Left renal pelvis (tissue), 4 donors: Measurements from ENCODE around the gene CHMP6. TPM values are rescaled to one million over a fixed set of nuclear protein-coding genes. Genes with fewer than 3 reads are reported as not detected.
"Not testable (repeated sequence)": the region's sequence is repeated elsewhere in the genome, so short reads cannot be mapped to it uniquely, and the experiment has no call there.

Experiments
- DNase-seq, 4 donors: peaks; one replicate each; pipeline ENCODE4 v3.0.0-alpha.2; 2013; ENCODE audit warnings: low read depth in 4 of 4, low spot score in 3 of 4
- polyA plus RNA-seq, 4 donors: library from polyadenylated mRNA; unstranded; fragments of 120-200 nt; gene quantifications; one replicate each; pipeline ENCODE4 v1.2.1, GENCODE V29; 2013; ENCODE audit not compliant: insufficient read length in 4 of 4

CHMP6 gene
- polyA plus RNA-seq, 4 donors: 26.5 to 29.1 (median 27.8) TPM

DNA sequence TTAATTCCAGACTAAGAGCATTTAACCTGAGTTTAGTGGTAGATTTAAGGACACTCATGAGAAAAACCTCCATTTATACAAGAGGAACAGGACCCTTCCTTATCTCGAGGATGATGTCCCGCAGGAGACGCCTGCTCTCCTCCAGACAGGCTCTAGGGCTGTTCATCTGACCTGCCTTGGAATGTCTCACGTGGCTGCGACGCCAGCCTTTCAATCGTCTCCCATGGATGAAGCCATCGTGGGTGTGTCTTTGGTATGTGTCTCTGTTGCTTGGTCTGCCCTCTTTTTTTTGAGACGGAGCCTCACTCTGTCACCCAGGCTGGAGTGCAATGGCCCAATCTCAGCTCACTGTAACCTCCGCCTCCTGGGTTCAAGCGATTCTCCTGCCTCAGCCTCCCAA is 16.5 kb downstream of the CHMP6 start:
- no peak for DNase-seq

DNA sequence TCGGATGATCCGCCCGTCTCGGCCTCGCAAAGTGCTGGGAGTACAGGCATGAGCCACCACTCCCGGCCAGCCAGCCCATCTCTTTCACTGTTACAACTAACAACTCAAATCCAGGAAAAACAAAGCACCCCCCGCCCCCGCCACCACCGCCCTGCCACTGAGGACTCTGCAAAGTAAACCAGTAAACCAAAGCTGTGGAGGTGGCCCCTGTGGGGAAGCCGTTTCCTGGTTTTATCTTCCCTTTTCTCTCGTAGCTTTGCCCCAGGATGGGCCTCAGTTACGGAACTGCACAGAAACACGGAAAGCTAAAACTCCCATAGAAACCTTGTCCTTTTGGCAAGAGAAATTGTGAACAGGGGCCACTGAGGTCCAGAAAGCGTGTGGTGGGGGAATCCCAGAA is 17.5 kb downstream of the CHMP6 start:
- DNase-seq: no peak

- no peak for DNase-seq
These were observed 19.3 kb downstream of the CHMP6 start for GRCh38 chr17:81010935-81011334.

DNA sequence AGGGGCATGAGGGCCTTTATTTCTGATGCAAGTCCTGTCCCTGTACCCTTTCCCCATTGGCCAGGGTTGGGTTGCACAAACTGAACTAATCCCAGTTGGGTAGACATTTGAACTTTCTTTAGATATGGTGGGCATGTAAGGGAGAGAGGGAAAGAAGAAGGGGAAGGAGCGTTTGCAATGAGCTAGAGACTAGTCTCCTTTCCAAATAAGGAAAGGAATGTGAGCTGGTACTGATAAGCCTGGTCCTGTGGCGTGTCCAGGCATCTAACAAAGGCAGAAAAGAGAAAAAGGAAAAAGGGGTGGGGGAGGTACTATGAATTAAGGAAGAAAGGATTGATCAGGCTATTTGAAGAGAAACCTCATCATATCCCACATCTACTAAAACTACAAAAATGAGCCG is 20.3 kb downstream of the CHMP6 start:
- DNase-seq: no peak

GRCh38 chr17:81012574-81013447 is 21.2 kb downstream of the CHMP6 start:
- no peak for DNase-seq

DNA sequence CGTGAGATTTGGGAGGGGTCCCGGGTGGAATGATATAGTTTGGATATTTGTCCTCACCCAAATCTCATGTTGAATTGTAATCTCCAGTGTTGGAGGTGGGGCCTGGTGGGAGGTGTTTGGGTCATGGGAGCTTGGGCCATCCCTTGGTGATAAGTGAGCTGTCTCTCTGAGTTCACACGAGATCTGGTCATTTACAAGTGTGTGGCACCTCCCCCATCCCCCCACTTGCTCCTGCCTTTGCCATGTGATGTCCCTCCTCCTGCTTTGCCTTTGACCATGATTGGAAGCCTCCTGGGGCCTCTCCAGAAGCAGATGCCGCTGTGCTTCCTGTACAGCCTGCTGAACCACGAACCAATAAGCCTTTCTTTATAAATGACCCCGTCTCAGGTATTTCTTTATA is 22.0 kb downstream of the CHMP6 start:
- no peak for DNase-seq

DNA sequence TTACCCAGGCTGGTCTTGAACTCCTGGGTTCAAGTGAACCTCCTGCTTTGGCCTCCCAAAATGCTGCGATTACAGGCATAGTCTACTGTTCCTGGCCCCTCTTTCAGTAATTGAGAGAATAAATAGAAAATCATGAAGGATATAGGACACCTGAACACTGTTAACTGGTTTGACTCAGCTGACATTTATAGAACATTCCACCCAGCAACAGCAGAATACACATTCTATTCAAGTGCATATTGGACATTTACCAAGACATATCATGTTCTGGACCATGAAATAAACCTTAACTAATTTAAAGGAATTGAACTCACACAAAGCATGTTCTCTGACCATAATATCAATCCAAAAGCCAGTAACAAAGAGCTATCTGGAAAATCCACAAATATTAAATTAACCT is 23.5 kb downstream of the CHMP6 start:
- DNase-seq: no peak

DNA sequence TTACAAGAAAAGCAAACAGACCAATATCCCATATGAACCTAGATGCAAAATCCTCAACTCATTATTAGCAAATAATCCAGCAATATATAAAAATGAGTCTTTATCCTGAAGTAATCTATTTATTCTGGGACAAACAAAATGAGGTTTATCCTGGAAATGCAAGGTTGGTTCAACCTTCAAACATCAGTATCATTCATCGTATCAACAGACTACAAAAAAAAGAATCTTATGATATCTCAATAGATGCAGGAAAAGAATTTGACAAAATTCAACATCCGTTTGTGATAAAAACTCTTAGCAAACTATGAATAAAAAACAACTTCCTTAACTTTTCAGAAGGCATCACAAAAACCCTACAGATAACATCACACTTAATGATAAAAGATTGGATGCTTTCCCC is 24.9 kb downstream of the CHMP6 start:
- no peak for DNase-seq

DNA sequence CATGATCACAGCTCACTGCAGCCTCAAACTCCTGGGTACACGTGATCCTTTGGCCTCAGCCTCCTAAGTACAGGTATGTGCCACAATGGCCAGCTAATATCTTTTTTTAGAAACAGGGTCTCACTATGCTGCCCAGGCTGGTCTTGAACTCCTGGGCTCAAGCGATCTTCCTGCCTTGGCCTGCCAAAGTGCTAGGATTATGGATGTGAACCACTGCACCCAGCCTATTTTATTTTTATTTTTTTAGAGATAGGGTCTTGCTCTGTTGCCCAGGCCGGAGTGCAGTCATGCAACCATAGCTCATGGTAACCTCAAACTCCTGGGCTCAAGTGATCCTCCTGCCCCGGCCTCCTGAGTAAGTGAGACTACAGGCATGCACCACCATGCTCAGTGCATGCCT is 25.7 kb downstream of the CHMP6 start:
- DNase-seq: not testable (repeated sequence)

DNA sequence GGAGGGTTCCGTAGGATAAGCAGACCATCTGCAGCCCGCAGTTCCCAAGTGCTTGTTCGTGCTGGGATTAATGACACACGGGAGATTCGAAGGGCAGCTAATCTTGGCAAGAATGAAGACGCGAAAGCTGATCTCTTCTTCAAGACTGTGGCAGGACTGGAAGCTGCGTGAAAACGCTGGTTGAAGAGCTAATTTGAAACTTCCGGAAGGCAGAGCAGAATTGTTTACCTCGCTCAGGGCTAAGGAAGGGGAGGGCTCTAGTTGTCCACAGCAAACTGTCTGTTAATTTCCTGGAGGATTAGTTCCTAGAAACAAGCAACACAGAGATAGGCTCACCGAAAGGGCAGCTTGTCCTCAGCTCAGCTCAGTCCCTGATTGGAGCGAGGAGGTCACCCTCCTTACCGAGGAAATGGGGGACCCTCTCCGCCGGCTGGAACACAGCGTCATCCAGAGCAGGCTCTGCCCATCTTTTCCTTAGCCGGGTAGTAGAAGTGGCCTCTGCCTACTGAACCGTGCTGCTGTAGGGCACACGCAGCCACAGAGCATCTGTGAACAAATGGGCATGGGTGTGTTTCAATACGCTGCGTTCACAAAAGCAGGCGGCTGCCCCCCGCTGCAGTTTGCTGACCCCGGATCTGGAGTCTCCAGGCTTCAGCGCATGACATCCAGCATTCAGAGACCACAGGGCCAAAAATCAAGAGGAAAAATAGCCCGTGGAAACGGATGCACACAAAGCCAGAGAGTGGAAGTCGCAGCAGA is 26.6 kb downstream of the CHMP6 start:
- DNase-seq: no peak

DNA sequence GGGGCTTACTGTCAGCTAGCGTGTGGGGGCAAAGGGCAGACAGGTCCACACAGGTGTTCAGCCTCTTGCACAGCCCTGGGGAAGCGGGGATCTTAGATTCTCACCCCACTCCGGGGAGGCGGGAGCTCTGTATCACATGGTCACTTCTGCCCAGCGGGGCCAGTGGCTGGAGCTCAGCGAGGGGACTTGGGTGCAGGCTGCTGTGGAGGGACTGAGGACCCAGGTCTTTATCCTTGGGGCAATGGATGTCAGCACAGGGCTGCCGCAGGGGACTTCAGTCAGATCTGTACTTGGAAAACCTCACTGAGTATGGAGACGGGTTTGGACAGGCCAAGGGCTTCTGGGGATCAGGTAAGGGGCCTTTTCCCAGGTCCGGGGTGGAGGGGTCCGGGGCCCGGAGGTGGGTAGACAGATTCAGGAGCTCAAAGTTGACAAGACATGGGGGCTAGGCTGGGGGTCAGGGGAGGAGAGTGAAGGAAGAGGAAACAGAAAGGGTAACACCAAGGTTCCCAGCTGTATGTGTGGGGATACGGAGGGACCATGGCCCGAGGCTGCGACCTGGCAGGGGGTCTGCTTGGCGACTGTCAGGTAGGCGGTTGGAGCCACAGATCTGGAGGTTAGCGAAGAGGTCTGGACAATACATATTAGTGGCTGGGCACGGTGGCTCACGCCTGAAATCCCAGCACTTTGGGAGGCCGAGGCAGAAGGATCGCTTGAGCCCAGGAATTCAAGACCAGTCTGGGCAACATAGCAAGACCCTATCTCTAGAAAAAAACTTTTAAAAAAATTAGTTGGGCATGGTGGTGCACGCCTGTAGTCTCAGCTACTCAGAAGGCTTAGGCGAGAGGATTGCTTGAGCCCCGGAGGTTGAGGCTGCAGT is 28.2 kb downstream of the CHMP6 start:
- no peak for DNase-seq

- no peak for DNase-seq
These were observed 28.8 kb downstream of the CHMP6 start for GRCh38 chr17:81020443-81020766.

DNA sequence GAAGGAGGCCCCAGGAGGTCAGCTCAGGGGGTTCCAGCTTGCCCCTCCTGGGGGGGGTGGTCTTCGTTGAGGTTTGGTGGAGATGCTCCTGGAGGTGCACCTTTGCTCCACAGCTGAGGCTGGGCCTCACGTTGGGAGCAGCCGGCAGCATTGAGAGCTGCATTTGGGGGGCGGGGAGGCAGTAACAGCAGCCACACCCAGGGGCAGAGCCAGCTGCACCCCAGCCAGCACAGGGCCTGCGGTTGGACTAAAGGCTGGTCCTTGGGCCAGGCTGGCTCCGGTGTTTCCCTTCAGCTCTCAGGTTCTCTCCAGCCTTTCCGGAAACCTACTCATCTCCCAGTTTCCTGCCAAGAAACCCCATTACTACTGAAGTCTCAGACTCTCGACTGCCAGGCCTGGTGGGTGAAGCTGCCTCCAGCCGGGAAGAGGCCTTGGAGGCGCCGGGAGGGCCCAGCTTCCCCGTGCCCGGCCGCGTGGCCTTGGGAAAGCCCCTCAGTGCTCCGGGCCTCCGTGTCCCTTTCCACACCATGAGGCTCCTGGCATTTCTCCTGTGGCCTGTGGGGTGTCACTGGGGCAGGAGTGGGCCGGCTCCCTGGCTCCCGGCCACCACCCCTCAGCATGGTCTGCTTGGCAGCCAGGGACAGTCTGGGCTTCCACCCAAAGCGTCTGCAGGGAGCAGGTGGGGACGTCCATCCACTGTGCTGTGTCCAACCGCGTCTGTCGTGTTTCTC is 29.3 kb downstream of the CHMP6 start:
- DNase-seq: no peak

DNA sequence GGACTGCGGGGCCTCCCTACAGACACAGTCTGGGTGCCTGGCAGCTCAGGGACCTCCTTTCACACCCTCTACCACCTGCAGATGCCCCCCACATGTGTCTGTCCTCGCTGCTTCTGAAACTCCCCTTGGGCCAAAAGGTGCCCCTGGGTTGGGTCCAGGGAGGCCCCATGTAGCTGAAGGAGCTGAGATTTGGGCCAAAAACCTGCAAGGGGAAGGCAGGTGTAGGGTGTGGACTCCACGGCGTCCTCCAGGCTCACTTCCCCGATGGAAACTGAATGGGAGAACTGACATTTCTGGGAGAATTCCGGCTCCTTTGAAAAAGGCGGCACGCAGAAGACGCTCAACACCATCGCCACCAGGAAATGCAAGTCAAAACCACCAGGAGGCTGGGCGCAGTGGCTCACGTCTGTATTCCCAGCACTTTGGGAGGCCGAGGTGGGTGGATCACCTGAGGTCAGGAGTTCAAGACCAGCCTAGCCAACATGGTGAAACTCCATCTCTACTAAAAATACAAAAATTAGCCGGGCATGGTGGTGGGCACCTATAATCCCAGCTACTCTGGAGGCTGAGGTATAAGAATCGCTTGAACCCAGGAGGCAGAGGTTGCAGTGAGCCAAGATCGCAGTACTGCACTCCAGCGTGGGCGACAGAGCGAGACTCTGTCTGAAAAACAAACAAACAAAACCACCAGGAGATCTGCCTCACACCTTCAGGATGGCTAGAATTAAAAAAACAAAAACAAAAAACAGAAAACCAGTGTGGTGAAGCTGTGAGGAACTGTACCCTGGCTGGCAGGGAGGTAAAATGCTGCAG is 30.1 kb downstream of the CHMP6 start:
- no peak for DNase-seq

GRCh38 chr17:81022344-81022676 is 30.7 kb downstream of the CHMP6 start:
- DNase-seq: no peak

DNA sequence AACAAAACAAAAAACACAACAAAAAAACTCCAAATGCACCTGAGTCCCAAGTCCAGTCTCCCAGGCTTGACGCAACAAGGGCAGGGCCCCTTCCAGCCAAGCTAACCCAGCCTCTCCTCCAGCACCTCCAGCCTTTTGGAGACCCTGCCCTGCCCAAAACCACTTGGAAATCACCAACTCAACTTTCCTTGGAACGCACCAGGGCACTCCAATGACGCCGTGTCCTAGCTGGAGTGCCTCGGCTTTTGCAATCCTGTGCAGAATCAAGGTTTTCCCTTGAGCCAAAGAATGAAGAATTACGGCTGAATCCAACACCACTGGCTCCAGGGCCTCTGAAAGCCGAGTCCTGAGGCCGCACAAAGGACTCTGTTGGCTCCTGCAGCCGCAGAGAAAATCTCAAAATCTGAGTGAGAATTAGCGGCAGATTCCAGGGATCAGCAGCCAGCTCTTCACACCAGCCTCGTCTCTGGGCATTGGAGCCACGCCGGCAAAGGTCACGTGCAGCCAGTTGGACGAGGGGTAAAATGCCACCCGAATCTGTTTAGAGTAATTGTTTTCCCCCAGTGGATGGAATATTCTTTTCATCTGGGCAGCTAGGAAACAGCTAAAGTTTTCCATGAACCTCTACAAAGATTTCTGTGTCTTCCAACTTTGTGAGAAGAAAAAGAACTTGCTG is 33.6 kb downstream of the CHMP6 start:
- no peak for DNase-seq

- no peak for DNase-seq
These were observed 34.1 kb downstream of the CHMP6 start for GRCh38 chr17:81025741-81026129.

DNA sequence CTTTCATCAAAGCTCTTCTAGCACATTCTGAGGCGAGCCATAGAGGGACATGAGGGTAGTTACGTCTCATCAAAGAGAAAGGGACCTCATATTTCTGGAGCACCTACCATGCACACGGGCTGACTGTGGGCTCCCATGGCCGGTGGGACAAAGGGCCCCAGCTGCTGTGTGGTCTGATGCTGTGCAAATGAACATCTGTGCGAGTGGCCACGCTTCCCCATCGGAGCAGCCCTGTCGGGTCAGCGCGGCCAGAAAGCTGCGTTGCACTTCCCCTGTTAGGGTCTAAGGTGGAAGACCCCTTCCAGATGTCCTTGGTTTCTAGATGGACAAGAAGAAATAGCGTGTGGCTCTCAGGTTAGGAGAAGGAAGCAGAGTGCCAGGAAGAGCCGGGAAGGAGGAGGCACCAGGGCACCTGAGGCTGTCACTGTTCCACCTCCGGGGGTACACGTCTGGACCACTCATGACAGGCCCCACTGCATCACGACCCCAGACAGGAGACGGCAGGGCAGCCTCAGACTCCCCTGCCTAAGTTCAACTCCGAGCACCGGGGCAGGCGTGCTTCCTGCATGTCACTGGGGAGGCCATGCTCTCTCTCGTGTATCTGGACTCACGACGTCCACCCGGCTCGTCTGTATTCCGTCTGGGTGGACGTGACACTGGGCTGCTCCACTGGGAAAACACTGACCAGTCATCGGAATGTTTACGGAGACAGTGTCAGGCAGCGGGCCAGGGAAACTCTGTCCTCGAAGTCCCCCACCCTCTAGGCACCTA is 34.8 kb downstream of the CHMP6 start:
- no peak for DNase-seq

GRCh38 chr17:81027038-81027437 is 35.4 kb downstream of the CHMP6 start:
- no peak for DNase-seq
